Measurements from ENCODE around the gene GAL.

Gene GAL

DNA sequence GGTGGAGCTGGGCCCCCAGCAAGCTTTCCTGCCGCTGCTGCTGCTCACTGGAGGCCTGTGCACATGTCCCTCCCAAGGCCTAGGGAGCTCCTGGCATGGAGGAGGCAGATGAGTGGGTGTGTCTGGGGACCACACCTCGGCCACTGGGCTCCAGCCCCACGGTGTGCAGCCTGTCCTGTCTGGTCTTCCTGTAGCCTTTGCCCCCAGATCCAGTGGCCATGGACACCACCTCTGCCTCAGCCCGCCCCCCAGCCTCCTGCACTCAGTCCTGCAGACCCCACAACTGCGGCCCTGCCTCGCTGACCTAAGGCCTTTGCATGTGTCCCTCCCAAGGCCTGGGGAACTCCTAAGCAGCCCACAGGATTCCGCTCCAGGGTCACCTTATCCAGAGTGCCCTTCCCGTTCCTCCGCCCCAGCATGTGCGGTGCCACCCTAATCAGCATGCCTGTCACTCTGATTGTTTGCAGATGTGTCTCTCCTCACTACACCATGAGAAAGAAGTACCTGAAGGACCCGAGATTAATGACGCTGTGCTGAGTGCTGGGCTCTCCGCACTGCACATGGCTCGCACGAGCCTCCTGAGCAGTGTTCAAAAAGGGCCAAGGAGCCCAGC is 8.6 kb downstream of the GAL start:
- TF ChIP-seq SIN3A (IDR thresholded peaks at IDR 0.05; ENCODE audit: borderline replicate concordance, insufficient read depth, low read length) (no peak), POLR2AphosphoS5 (IDR thresholded peaks at IDR 0.05; ENCODE audit: low read depth, low read length) (no peak), FOXP2 (optimal IDR thresholded peaks at IDR 0.05; ENCODE audit: borderline replicate concordance, extremely low read depth, extremely low read length, insufficient read depth) (no peak), TAF1 (IDR thresholded peaks at IDR 0.05; ENCODE audit: borderline replicate concordance, insufficient read depth, low read length) (no peak)
- TF ChIP-seq, protein P1, sequence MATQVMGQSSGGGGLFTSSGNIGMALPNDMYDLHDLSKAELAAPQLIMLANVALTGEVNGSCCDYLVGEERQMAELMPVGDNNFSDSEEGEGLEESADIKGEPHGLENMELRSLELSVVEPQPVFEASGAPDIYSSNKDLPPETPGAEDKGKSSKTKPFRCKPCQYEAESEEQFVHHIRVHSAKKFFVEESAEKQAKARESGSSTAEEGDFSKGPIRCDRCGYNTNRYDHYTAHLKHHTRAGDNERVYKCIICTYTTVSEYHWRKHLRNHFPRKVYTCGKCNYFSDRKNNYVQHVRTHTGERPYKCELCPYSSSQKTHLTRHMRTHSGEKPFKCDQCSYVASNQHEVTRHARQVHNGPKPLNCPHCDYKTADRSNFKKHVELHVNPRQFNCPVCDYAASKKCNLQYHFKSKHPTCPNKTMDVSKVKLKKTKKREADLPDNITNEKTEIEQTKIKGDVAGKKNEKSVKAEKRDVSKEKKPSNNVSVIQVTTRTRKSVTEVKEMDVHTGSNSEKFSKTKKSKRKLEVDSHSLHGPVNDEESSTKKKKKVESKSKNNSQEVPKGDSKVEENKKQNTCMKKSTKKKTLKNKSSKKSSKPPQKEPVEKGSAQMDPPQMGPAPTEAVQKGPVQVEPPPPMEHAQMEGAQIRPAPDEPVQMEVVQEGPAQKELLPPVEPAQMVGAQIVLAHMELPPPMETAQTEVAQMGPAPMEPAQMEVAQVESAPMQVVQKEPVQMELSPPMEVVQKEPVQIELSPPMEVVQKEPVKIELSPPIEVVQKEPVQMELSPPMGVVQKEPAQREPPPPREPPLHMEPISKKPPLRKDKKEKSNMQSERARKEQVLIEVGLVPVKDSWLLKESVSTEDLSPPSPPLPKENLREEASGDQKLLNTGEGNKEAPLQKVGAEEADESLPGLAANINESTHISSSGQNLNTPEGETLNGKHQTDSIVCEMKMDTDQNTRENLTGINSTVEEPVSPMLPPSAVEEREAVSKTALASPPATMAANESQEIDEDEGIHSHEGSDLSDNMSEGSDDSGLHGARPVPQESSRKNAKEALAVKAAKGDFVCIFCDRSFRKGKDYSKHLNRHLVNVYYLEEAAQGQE (IDR thresholded peaks at IDR 0.05; ENCODE audit: insufficient read depth in 1 of 2, low read depth in 2 of 2, low read length in 2 of 2) = no peak

DNA sequence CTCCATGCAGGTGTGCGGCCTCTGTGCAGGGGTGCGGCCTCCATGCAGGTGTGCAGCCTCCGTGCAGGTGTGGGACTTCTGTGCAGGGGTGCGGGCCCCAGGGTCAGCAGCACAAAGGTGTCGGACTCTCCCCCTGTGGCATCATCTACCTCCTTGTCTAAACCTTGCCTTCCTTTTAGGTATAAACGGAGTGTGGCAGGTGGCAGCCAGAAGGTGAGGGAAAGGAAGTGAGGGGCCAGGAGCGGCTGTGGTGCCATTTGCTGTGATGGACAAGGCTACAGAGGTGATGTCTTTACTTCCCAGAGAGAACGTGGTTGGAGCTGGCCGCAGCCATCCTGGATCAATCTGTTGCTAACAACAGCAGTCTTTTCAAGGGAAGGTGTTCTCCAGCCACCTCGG is 9.1 kb downstream of the GAL start:
- no peak for TF ChIP-seq TAF1 (IDR thresholded peaks at IDR 0.05; ENCODE audit: borderline replicate concordance, insufficient read depth, low read length)
- no peak for TF ChIP-seq SIN3A (IDR thresholded peaks at IDR 0.05; ENCODE audit: borderline replicate concordance, insufficient read depth, low read length)
- no peak for TF ChIP-seq FOXP2 (optimal IDR thresholded peaks at IDR 0.05; ENCODE audit: borderline replicate concordance, extremely low read depth, extremely low read length, insufficient read depth)
- TF ChIP-seq, protein P1 (IDR thresholded peaks at IDR 0.05; ENCODE audit: insufficient read depth in 1 of 2, low read depth in 2 of 2, low read length in 2 of 2) = no peak
- TF ChIP-seq POLR2AphosphoS5 (IDR thresholded peaks at IDR 0.05; ENCODE audit: low read depth, low read length) = no peak

DNA sequence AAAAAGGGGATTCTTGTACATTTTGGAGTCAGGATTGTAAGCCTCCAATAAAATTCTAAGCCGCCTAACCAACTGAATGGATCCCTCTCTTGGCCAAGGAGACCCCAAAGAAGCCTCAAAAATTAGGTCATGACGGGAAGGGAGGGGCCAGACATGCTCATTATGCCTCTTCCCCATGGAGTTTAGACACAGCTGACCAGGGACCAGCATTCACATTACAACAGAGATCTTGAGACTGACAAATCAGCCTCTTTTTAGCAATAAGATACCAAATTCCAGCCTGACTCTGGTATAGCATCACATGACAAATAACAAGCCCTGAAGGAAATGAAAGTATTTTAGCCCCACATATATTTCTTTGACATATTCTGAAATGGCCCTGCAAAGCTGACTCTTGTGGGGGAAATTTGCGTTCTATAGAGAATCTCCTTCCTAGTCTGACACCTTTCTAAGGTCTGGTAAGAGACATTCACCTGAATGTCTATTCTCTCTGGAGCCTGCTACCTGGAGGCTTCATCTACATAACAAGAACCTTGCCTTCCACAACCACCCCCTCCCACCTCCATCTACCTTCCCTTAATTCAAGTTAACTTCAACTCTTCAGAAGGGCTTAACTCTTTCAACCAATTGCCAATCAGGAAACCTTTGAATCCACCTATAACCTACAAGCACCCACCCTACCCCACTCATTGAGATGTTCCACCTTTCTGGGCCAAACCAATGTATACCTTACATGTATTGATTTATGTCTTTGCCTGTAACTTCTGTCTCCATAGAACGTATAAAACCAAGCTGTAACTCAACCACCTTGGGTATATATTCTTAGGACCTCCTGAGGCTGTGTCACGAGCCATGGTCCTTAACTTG is 10.3 kb downstream of the GAL start:
- TF ChIP-seq FOXP2 (optimal IDR thresholded peaks at IDR 0.05; ENCODE audit: borderline replicate concordance, extremely low read depth, extremely low read length, insufficient read depth) (no peak), POLR2AphosphoS5 (IDR thresholded peaks at IDR 0.05; ENCODE audit: low read depth, low read length) (no peak), SIN3A (IDR thresholded peaks at IDR 0.05; ENCODE audit: borderline replicate concordance, insufficient read depth, low read length) (no peak), TAF1 (IDR thresholded peaks at IDR 0.05; ENCODE audit: borderline replicate concordance, insufficient read depth, low read length) (no peak)
- TF ChIP-seq, protein P1 (IDR thresholded peaks at IDR 0.05; ENCODE audit: insufficient read depth in 1 of 2, low read depth in 2 of 2, low read length in 2 of 2) = no peak

DNA sequence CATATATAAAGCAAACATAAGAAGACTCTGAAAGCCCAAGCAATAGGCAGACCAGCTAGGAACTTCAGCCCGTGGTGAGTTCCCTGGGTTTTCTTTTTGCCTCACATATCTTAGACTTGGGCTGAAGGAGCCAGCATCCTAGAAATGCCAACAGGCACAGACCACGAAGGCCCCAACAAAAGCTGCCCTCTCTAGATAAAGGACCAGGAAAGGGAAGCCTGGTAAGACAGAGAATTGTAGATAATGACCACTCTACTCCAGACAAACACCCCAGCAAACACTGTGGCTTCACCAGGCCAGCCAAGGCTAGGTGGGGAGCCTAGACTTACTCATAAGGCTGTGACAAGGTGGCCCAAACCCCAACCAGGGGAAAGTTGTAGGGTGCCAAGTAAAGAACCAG is 11.2 kb downstream of the GAL start:
- no peak for TF ChIP-seq FOXP2 (optimal IDR thresholded peaks at IDR 0.05; ENCODE audit: borderline replicate concordance, extremely low read depth, extremely low read length, insufficient read depth)
- no peak for TF ChIP-seq POLR2AphosphoS5 (IDR thresholded peaks at IDR 0.05; ENCODE audit: low read depth, low read length)
- no peak for TF ChIP-seq TAF1 (IDR thresholded peaks at IDR 0.05; ENCODE audit: borderline replicate concordance, insufficient read depth, low read length)
- TF ChIP-seq, protein P1 (IDR thresholded peaks at IDR 0.05; ENCODE audit: insufficient read depth in 1 of 2, low read depth in 2 of 2, low read length in 2 of 2) = no peak
- no peak for TF ChIP-seq SIN3A (IDR thresholded peaks at IDR 0.05; ENCODE audit: borderline replicate concordance, insufficient read depth, low read length)
